HuH-7.5 (cell line): ENCODE data around the gene NEIL3.

Experiments used
- DNase-seq: peaks from one replicate; pipeline ENCODE4 v3.0.0; 2011; ENCODE audit warnings: low spot score

NEIL3 gene, protein sequence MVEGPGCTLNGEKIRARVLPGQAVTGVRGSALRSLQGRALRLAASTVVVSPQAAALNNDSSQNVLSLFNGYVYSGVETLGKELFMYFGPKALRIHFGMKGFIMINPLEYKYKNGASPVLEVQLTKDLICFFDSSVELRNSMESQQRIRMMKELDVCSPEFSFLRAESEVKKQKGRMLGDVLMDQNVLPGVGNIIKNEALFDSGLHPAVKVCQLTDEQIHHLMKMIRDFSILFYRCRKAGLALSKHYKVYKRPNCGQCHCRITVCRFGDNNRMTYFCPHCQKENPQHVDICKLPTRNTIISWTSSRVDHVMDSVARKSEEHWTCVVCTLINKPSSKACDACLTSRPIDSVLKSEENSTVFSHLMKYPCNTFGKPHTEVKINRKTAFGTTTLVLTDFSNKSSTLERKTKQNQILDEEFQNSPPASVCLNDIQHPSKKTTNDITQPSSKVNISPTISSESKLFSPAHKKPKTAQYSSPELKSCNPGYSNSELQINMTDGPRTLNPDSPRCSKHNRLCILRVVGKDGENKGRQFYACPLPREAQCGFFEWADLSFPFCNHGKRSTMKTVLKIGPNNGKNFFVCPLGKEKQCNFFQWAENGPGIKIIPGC

DNA sequence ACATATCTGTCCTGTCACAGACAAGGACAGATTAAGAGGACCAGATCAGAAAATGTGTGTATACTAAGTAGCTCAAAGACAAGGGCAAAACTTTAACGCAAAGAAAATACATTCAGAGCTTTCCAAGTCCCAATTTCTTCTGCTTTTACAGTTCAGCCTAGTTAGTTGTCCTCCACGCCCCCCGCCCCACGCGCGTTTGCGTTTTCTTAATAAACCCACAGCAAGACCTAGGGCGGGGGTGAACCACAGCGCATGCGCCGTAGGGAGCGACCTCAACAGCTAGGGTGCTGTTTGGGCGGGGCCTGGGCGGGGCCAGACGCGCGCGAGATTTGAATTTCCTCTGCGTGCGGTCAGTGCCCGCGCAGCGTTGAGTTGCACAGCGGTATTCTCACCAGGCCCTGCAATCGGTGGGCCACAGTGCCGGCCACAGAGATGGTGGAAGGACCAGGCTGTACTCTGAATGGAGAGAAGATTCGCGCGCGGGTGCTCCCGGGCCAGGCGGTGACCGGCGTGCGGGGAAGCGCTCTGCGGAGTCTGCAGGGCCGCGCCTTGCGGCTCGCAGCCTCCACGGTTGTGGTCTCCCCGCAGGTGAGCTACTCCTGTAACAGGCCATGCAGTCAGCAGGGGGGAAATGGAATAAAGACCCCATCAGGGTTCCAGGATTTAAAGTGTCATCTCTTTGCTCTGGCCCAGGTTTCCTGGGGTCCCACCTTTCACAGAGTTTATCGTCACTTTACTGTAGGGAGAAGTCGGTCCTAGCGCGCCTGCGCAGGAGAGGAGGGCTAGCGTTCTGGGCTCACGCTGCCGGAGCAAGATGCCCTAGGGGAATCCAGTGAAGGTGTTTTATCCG lies at the start of gene NEIL3:
Gene NEIL3 (plus strand): TSS at position 353 of the 850 bp plus-strand sequence. CDS start 80 bp downstream, at position 433.
- DNase-seq = peak; percentile 65

DNA sequence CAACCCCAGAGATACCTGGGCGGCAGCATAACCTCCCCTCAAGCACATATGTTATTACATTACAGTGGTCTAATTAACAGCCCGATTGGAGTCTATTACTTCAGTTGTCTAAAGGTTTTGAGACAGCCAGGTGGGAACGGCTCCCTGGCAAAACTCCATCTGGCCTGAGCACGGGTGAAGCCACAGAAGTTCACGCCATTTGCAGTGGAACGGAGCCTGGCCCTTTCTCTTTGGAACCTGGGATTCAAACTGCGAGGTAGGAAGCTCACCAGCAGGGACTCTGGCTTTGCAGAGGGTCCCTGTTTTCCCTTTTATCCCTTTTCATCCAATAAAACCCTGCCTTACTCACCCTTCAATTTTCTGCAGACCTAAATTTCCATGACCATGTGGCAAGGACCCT lies 45.9 kb upstream of the NEIL3 start:
- no peak for DNase-seq

DNA sequence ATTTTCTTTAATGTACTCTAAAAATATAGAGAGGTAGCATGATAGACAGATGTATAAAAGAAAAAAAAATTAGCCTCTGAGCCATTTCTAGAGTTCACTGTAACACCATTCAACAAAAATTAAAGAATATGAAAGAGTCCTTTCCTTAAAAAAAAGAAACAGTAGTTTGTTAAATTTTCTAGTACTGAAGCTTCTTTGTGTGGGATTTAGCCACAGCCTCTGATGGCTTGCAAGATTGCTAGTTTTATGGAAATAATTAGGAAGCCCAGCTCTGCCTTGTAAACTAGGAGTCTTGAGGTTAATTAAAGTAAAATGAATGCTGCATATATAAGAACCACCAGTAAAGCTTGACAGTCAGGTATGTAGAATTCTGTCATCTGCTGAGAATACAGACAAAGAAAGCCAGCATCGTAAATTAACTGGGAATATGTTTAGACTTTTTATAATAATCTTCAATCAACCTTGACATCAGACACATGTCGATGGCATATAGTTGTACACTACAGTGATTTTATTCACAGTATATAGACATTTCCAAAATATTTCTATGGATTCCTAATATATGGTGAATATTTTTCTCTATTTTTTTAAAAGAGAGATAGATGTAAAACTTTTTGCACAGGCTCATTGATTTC lies 44.8 kb upstream of the NEIL3 start:
- DNase-seq = no peak

GRCh38 chr4:177265729-177266128 lies 43.9 kb upstream of the NEIL3 start:
- DNase-seq = no peak

DNA sequence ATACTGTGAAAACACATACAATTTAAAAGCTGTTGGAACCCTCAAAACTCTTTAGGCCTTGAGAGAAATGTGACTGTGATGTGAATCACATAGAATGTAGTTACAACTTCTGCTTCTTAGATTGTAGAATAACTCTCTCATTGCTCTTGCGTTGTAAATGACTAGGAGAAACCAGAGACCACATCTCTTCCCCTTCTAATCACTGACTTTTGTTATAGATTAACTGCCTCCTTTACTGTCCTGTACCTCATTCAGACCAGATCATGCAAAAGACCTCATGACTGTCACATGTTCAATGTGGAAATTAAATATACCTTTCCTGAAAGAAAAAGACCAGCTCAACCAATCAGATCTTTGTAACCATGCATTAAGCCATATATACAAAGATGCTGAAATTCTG lies 43.2 kb upstream of the NEIL3 start:
- DNase-seq = no peak

- DNase-seq = no peak
Measured at GRCh38 chr4:177267911-177268310, 41.8 kb upstream of the NEIL3 start.

- DNase-seq = no peak
Measured at GRCh38 chr4:177271091-177271490, 38.6 kb upstream of the NEIL3 start.

- no peak for DNase-seq
Measured at GRCh38 chr4:177271915-177272766, 37.5 kb upstream of the NEIL3 start.

DNA sequence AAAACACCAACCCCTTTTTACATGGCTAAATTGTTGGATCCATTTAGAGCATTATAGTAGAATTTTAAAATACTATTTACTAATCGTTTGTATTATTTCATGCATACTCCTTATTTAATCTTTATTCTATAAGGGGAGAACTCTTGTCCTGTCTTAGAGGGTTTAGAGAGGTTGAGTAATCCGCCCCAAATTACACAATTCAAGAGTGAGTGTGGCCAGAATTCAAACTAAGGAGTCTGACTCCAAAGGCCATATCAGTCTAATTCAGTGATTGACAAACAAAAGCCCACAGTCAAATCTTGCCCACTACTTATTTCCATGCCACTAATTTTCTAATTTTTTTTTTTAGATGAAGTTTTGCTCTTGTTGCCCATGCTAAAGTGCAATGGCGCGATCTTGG lies 33.7 kb upstream of the NEIL3 start:
- DNase-seq = no peak

DNA sequence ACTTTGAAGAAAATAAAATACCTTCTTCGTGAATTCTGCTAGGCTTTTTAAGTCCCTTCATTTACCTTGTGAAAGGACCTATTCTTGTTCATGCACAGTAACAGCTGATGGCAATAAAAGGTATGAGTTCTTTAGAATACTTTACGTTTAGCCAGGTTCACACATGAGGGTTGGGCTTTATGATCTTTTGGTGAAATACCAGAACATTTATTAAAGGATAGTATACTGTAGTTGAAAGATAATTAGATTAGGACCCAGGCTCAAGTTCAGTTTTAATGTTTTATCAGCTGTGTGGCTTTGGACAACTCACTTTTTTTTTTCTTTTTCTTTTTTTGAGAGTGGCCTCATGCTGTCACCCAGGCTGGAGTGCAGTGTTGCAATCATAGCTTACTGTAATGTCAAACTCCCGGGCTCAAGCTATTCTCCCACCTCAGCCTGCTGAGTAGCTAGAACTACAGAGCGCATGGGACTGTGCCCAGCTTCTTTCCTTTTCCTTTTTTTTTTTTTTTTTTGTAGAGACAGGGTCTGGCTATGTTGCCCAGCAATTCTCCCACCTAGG lies 28.2 kb upstream of the NEIL3 start:
- no peak for DNase-seq

DNA sequence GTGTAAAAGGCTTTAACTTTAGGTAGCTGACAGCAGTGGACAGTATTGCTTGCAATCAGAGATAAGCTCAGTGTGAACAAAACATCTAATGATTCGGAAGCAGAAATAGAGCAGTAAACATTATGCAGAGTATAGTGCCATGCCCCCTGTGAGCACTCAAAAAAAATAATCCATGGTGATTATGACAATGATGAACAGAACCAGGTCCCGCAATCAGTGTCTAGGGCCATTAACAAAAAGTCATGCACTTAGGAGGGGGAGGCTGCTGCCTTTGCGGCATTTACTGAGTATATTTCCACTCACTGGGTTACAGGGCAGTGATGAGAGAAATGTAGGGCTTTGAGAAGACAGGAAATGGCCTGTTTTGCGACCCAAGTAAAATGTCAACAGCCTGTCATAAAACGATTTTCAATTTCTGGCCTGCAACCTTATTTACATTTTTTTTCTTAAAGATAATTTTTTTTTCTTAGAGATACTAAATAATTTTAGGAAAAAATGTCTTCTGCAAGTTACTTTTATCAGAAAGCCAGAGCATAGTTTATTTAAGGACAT lies 27.3 kb upstream of the NEIL3 start:
- no peak for DNase-seq

DNA sequence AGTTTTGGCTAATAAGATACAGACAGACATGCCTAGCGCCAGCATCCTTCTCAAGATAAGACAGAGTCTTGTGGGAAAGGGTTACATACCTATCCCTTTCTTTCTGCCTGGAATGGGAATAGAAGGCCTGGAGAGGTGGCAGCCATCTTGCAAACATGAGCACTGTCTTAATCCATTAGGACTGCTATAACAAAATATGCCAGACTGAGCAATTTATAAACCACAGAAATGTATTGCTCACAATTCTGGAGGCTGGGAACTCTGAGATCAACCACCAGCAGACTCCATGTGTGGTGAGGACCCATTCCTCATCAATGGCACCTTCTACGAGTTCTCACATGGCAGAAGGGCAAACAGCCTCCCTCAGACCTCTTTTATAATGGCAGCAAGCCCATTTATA lies 26.5 kb upstream of the NEIL3 start:
- DNase-seq = no peak

DNA sequence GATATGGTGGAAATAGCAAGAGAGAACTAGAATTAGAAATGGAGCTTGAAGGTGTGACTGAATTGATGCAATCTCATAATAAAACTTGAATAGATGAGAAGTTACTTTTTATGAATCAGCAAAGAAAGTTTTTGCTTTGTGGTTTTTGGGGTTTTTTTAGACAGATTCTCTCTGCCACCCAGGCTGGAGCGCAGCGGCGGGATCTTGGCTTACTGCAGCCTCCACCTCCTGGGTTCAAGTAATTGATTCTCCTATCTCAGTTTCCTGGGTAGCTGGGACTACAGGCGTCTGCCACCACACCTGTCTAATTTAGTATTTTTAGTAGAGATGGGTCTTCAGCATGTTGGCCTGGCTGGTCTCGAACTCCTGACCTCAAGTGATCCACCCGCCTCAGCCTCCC lies 23.7 kb upstream of the NEIL3 start:
- no peak for DNase-seq

DNA sequence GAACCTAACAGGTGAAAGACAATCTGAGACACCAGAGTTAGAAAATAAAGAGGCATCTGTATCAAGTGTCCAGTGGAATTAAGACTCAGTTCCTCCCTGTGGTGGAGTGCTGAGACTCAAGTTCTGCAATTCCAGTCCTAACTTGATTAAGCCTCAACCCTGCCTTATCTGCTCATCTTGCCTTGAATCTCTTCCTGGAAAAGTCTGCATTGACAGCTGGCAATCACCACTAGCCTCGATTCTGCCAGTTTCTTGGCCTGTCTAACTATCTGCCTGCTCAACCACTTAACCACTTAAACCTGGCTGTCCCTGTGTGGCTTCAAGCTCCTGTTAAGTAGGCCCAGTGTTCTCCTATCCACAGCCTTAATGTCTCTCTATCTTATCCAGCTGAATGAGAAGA lies 22.4 kb upstream of the NEIL3 start:
- no peak for DNase-seq

- no peak for DNase-seq
Measured at GRCh38 chr4:177288335-177288734, 21.3 kb upstream of the NEIL3 start.

DNA sequence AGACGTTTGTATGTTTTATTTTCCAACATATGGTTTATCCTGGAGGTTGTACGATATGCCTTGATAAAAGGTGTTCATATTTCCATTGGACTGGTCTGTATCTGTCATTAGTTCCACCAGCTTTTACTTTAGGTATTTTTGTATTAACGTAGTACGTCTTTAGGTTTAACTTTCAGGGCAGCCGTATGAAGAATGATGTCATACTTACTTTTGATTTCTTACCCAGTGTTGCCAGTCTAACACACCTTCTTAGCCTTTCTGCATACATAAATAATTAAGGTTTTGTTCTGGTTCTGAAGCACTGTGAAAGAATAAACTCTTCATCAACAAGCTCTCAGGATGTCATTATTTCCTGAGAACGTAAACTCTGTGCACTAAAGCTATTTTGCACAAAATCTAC lies 18.9 kb upstream of the NEIL3 start:
- no peak for DNase-seq

- no peak for DNase-seq
Measured at GRCh38 chr4:177292171-177292570, 17.5 kb upstream of the NEIL3 start.

DNA sequence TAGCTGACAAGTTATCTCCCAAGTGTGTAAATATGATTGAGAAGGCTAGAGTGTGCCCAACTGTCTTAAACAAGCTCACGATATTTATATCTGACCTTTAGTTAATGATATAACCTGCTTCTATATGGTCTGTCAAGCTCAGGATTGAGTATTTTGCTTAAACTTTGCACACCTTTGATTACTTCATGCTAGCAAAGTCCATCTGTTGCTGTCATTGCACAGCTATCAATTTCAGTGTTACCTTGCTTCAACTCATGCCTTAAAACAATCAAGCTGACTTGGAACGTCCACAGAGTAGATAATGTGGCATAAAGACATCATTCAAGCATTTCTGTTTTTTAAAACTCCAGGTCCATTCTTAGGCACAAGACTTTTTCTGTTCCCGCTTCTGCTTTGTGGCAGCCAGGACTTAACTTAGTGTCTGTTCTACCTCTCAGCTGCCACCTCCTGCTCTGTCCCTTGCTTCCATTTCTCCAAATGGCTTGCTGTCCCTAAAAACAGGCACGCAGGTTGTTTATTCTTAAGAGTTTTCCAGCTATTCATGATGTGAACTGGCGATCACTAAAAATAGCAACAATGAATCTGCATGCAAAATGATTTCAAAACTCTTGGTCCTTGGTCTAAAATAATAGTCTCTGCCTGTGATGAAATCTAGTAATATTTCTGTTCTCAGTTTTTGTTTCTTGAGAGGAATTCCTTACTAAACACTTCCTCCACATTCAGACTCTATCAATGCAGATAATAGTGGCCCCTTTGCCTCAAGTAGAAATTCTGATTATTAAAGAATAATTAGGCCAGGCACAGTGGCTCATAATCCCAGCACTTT lies 16.3 kb upstream of the NEIL3 start:
- DNase-seq = no peak

DNA sequence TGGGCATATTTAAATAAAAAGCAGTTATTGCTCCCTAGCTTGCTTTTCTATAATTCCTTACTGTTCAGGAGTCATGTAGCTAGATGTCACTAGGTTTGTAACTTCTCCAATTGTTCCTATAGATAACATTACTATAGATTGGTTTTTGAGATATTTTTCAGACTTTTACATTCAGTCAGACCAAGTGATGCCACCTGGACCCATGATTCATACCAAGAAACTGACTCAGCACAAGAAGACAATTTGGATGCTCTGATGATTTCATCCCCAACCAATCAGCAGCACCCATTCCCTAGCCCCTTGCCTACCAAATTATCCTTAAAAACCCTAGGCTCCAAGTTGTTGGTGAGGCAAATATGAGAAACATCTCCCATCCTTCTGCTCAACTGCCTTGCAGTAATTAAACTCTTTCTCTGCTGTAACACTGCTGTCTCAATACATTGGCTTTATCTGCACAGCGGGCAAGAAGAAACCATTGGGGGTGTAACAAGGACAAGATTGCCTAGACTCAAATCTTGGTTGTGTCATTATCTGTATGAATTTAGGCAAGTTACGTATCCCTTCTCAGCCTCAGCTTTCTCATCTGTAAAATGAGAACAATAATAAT lies 11.8 kb upstream of the NEIL3 start:
- no peak for DNase-seq
